Activated naive CD8-positive, alpha-beta T cell (primary cell): Measurements from ENCODE around the gene KLF3.

Experiments
- H3K27ac Mint-ChIP-seq: one replicate; pipeline ENCODE4 v1.8.0; 2021; ENCODE audit warnings: mixed read lengths
- H3K27me3 Mint-ChIP-seq: one replicate; pipeline ENCODE4 v1.8.0; 2021; ENCODE audit warnings: mixed read lengths
- H3K36me3 Mint-ChIP-seq: one replicate; pipeline ENCODE4 v1.8.0; 2021; ENCODE audit warnings: mixed read lengths
- H3K4me1 Mint-ChIP-seq: one replicate; pipeline ENCODE4 v1.8.0; 2021; ENCODE audit warnings: low read depth, mixed read lengths
- H3K4me3 Mint-ChIP-seq: one replicate; pipeline ENCODE4 v1.8.0; 2021; ENCODE audit warnings: mild to moderate bottlenecking, mixed read lengths
- H3K9me3 Mint-ChIP-seq: one replicate; pipeline ENCODE4 v1.8.0; 2021; ENCODE audit warnings: low read depth, mixed read lengths

Gene KLF3

GRCh38 chr4:38723114-38723513 lies 59.1 kb downstream of the KLF3 start:
- no peaks in the 10 kb centered on the region for H3K9me3 Mint-ChIP-seq
- H3K4me3 Mint-ChIP-seq, result no peak overlapping the region
- H3K4me1 Mint-ChIP-seq, result peaks cover 3% of the 10 kb centered on the region

GRCh38 chr4:38723726-38724474 lies 59.9 kb downstream of the KLF3 start:
- Mint-ChIP-seq H3K27ac (no peak overlapping the region), H3K4me3 (no peak overlapping the region), H3K9me3 (no peaks in the 10 kb centered on the region)

More at GRCh38 chr4:38723114-38723513, 59.1 kb downstream of the KLF3 start:
- Mint-ChIP-seq H3K27me3 (no peaks in the 10 kb centered on the region), H3K27ac (no peak overlapping the region), H3K36me3 (no peaks in the 10 kb centered on the region)

DNA sequence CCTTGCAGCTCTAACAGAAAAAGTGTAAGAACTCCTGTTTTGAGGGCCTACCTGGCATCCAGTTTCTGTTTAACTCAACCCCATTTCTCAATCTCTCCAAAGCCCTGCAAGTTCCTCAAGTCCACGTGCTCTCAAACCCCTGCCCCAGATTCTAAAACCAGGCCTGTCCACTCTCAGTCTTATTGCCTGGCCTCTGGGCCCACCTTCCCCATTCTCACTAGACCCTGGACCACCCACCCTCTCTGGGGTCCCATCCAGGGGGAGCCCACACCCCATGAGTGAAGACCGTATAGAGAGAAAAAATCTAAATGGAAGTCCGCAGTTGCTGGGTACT lies 60.4 kb downstream of the KLF3 start:
- Mint-ChIP-seq H3K27me3 (no peaks in the 10 kb centered on the region), H3K36me3 (no peaks in the 10 kb centered on the region), H3K9me3 (no peaks in the 10 kb centered on the region), H3K4me3 (no peak overlapping the region), H3K27ac (no peak overlapping the region), H3K4me1 (peaks cover 3% of the 10 kb centered on the region)

More at GRCh38 chr4:38723726-38724474, 59.9 kb downstream of the KLF3 start:
- Mint-ChIP-seq H3K4me1 (peaks cover 3% of the 10 kb centered on the region), H3K27me3 (no peaks in the 10 kb centered on the region), H3K36me3 (no peaks in the 10 kb centered on the region)

DNA sequence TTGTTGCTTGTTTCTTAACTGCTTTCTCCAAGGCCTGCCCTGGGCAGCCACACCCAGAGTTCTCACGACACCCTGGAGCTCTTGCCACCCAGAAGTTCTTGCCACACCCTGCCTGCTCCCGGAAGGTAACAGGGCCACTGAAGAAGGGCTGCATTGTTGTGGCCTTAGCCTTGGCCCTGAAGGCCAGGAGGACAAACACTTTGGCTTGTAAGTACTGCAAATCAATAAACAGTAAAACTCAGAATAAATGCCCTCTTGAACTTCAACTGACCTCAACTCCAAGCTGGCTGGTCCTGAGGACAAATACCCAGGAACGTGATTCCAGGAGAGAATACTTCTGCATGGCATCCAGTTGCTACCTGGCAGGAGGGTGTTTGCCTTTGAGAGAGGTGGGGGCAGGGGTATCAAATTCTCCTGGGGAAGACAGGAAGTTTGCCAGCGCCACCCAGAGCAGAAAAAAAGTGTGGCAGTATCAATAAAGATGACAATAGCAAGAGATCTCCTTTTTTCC lies 64.7 kb downstream of the KLF3 start:
- Mint-ChIP-seq H3K27me3 (no peaks in the 10 kb centered on the region), H3K4me3 (no peak overlapping the region), H3K4me1 (peaks cover 9% of the 10 kb centered on the region), H3K9me3 (no peaks in the 10 kb centered on the region), H3K36me3 (no peaks in the 10 kb centered on the region), H3K27ac (no peak overlapping the region)

- H3K4me3 Mint-ChIP-seq, result no peak overlapping the region
- no peaks in the 10 kb centered on the region for H3K36me3 Mint-ChIP-seq
- H3K27ac Mint-ChIP-seq, result no peak overlapping the region
- peaks cover 6% of the 10 kb centered on the region for H3K4me1 Mint-ChIP-seq
- H3K9me3 Mint-ChIP-seq, result no peaks in the 10 kb centered on the region
- no peaks in the 10 kb centered on the region for H3K27me3 Mint-ChIP-seq
These were observed 66.5 kb downstream of the KLF3 start for GRCh38 chr4:38730493-38730829.

- no peak overlapping the region for H3K27ac Mint-ChIP-seq
These were observed 67.0 kb downstream of the KLF3 start for GRCh38 chr4:38730830-38731646.

GRCh38 chr4:38733663-38734062 lies 69.7 kb downstream of the KLF3 start:
- peaks cover 3% of the 10 kb centered on the region for H3K27me3 Mint-ChIP-seq
- H3K36me3 Mint-ChIP-seq, result peaks cover 5% of the 10 kb centered on the region
- no peak overlapping the region for H3K4me3 Mint-ChIP-seq
- no peaks in the 10 kb centered on the region for H3K9me3 Mint-ChIP-seq
- no peak overlapping the region for H3K27ac Mint-ChIP-seq
- H3K4me1 Mint-ChIP-seq, result peaks cover 6% of the 10 kb centered on the region

More at GRCh38 chr4:38730830-38731646, 67.0 kb downstream of the KLF3 start:
- Mint-ChIP-seq H3K4me3 (no peak overlapping the region), H3K4me1 (peaks cover 6% of the 10 kb centered on the region), H3K36me3 (no peaks in the 10 kb centered on the region), H3K27me3 (no peaks in the 10 kb centered on the region), H3K9me3 (no peaks in the 10 kb centered on the region)

- no peak overlapping the region for H3K4me3 Mint-ChIP-seq
- H3K9me3 Mint-ChIP-seq, result no peaks in the 10 kb centered on the region
- peaks cover 5% of the 10 kb centered on the region for H3K36me3 Mint-ChIP-seq
- peaks cover 6% of the 10 kb centered on the region for H3K4me1 Mint-ChIP-seq
- no peak overlapping the region for H3K27ac Mint-ChIP-seq
- peaks cover 3% of the 10 kb centered on the region for H3K27me3 Mint-ChIP-seq
These were observed 70.4 kb downstream of the KLF3 start for GRCh38 chr4:38734446-38734845.

GRCh38 chr4:38734911-38735310 lies 70.9 kb downstream of the KLF3 start:
- Mint-ChIP-seq H3K4me1 (peaks cover 6% of the 10 kb centered on the region), H3K36me3 (peaks cover 5% of the 10 kb centered on the region), H3K27me3 (peaks cover 3% of the 10 kb centered on the region), H3K27ac (no peak overlapping the region), H3K9me3 (no peaks in the 10 kb centered on the region), H3K4me3 (no peak overlapping the region)

DNA sequence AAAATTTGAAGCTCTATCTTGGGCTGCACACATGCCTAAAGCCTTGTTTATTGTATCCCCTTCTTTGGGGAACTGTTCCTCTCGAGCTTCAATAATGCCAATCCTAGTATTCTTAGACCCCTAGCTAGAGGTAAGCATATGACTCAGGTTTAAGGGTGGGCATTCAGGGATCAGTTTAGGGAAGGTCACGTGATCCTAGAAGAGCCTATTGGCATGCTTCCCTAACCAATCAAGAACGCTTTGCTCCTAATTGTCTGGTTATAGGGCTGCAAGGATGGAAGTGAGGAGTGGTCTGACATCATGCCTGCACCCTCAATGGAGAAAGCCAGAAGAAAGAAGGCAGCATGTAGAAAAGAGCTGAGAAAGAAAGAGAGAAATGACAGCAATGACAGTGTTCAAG lies 71.9 kb downstream of the KLF3 start:
- Mint-ChIP-seq H3K9me3 (no peaks in the 10 kb centered on the region), H3K27me3 (peaks cover 3% of the 10 kb centered on the region), H3K4me1 (peaks cover 3% of the 10 kb centered on the region), H3K27ac (no peak overlapping the region), H3K36me3 (peaks cover 5% of the 10 kb centered on the region), H3K4me3 (no peak overlapping the region)

GRCh38 chr4:38738940-38739803 lies 75.2 kb downstream of the KLF3 start:
- H3K4me3 Mint-ChIP-seq, result no peak overlapping the region
- peaks cover 5% of the 10 kb centered on the region for H3K36me3 Mint-ChIP-seq
- H3K4me1 Mint-ChIP-seq, result no peaks in the 10 kb centered on the region
- H3K9me3 Mint-ChIP-seq, result no peaks in the 10 kb centered on the region
- peaks cover 3% of the 10 kb centered on the region for H3K27me3 Mint-ChIP-seq
- H3K27ac Mint-ChIP-seq, result no peak overlapping the region

- Mint-ChIP-seq H3K27ac (no peak overlapping the region), H3K4me3 (no peak overlapping the region), H3K4me1 (no peaks in the 10 kb centered on the region), H3K36me3 (peaks cover 5% of the 10 kb centered on the region), H3K27me3 (peaks cover 3% of the 10 kb centered on the region), H3K9me3 (no peaks in the 10 kb centered on the region)
These were observed 76.3 kb downstream of the KLF3 start for GRCh38 chr4:38740303-38740702.

GRCh38 chr4:38743866-38744265 lies 79.9 kb downstream of the KLF3 start:
- no peak overlapping the region for H3K27ac Mint-ChIP-seq
- no peaks in the 10 kb centered on the region for H3K27me3 Mint-ChIP-seq
- peaks cover 11% of the 10 kb centered on the region for H3K9me3 Mint-ChIP-seq
- no peaks in the 10 kb centered on the region for H3K4me1 Mint-ChIP-seq
- H3K4me3 Mint-ChIP-seq, result no peak overlapping the region
- peaks cover 5% of the 10 kb centered on the region for H3K36me3 Mint-ChIP-seq

DNA sequence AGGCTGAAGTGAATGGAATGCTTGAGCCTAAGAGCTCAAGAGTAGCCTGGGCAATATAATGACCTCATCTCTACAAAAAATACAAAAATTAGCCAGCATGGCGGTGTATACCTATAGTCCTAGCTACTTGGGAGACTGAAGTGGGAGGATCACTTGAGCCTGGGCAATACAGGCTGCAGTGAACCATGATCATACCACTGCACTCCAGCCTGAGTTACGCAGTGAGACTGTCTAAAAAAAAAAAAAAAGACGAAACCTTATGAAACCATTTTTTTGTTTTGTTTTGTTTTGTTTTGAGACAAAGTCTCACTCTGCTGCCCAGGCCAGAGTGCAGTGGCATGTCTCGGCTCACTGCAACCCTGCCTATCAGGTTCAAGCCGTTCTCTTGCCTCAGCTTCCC lies 81.9 kb downstream of the KLF3 start:
- Mint-ChIP-seq H3K27ac (no peak overlapping the region), H3K27me3 (no peaks in the 10 kb centered on the region), H3K36me3 (peaks cover 5% of the 10 kb centered on the region), H3K4me3 (no peak overlapping the region), H3K4me1 (no peaks in the 10 kb centered on the region), H3K9me3 (peaks cover 11% of the 10 kb centered on the region)

- Mint-ChIP-seq H3K4me1 (peaks cover 1% of the 10 kb centered on the region), H3K27me3 (no peaks in the 10 kb centered on the region), H3K4me3 (no peak overlapping the region), H3K9me3 (peaks cover 11% of the 10 kb centered on the region), H3K27ac (no peak overlapping the region), H3K36me3 (peaks cover 5% of the 10 kb centered on the region)
These were observed 83.6 kb downstream of the KLF3 start for GRCh38 chr4:38747629-38748028.
